ENCODE data around the gene COBL.

COBL gene

GRCh38 chr7:51015581-51015980 lies 301.0 kb downstream of the COBL start:
- Histone ChIP-seq H3K4me3 (ENCODE audit: low read depth in 1 of 2, low read length in 1 of 2) (no peak overlapping the region), H3K9me3 (no peaks in the 10 kb centered on the region), H3K27ac (no peak overlapping the region), H3K27me3 (no peaks in the 10 kb centered on the region), H3K36me3 (no peaks in the 10 kb centered on the region), H3K4me1 (ENCODE audit: control insufficient read depth in 1 of 2, insufficient read depth in 1 of 2, low read depth in 1 of 2, low read length in 1 of 2) (no peaks in the 10 kb centered on the region)
- no peak for TF ChIP-seq CTCF (IDR thresholded peaks at IDR 0.05)

- Histone ChIP-seq H3K27me3 (no peaks in the 10 kb centered on the region), H3K4me1 (ENCODE audit: control insufficient read depth in 1 of 2, insufficient read depth in 1 of 2, low read depth in 1 of 2, low read length in 1 of 2) (no peaks in the 10 kb centered on the region), H3K9me3 (no peaks in the 10 kb centered on the region), H3K27ac (no peak overlapping the region), H3K36me3 (no peaks in the 10 kb centered on the region), H3K4me3 (ENCODE audit: low read depth in 1 of 2, low read length in 1 of 2) (no peak overlapping the region)
- no peak for TF ChIP-seq CTCF (IDR thresholded peaks at IDR 0.05)
These were observed 301.8 kb downstream of the COBL start for GRCh38 chr7:51014811-51015210.

GRCh38 chr7:51013861-51014511 lies 302.6 kb downstream of the COBL start:
- no peak for TF ChIP-seq CTCF (IDR thresholded peaks at IDR 0.05)
- H3K27ac ChIP-seq = no peak overlapping the region
- H3K4me3 ChIP-seq (ENCODE audit: low read depth in 1 of 2, low read length in 1 of 2) = no peak overlapping the region
- H3K9me3 ChIP-seq = no peaks in the 10 kb centered on the region
- H3K4me1 ChIP-seq (ENCODE audit: control insufficient read depth in 1 of 2, insufficient read depth in 1 of 2, low read depth in 1 of 2, low read length in 1 of 2) = no peaks in the 10 kb centered on the region
- no peaks in the 10 kb centered on the region for H3K27me3 ChIP-seq
- no peaks in the 10 kb centered on the region for H3K36me3 ChIP-seq

- H3K9me3 ChIP-seq = no peaks in the 10 kb centered on the region
- H3K27me3 ChIP-seq = no peaks in the 10 kb centered on the region
- TF ChIP-seq CTCF (IDR thresholded peaks at IDR 0.05) = no peak
- no peak overlapping the region for H3K4me3 ChIP-seq (ENCODE audit: low read depth in 1 of 2, low read length in 1 of 2)
- H3K27ac ChIP-seq = no peak overlapping the region
- H3K36me3 ChIP-seq = no peaks in the 10 kb centered on the region
- H3K4me1 ChIP-seq (ENCODE audit: control insufficient read depth in 1 of 2, insufficient read depth in 1 of 2, low read depth in 1 of 2, low read length in 1 of 2) = no peaks in the 10 kb centered on the region
These were observed 303.3 kb downstream of the COBL start for GRCh38 chr7:51013218-51013786.

GRCh38 chr7:51012569-51013217 lies 303.9 kb downstream of the COBL start:
- Histone ChIP-seq H3K36me3 (no peaks in the 10 kb centered on the region), H3K4me3 (ENCODE audit: low read depth in 1 of 2, low read length in 1 of 2) (no peak overlapping the region), H3K27me3 (no peaks in the 10 kb centered on the region), H3K27ac (no peak overlapping the region), H3K9me3 (no peaks in the 10 kb centered on the region), H3K4me1 (ENCODE audit: control insufficient read depth in 1 of 2, insufficient read depth in 1 of 2, low read depth in 1 of 2, low read length in 1 of 2) (no peaks in the 10 kb centered on the region)
- no peak for TF ChIP-seq CTCF (IDR thresholded peaks at IDR 0.05)
